Breast epithelium (tissue), 4 donors: ENCODE measurements around the gene CENPO. TPM values are rescaled to one million over a fixed set of nuclear protein-coding genes. Genes with fewer than 3 reads are reported as not detected.

Experiments used
- DNase-seq, 2 donors: peaks; one replicate each; pipeline ENCODE4 v3.0.0-alpha.2; 2019; ENCODE audit warnings: low spot score in 2 of 2
- H3K27ac ChIP-seq, 2 donors: fragments of 200-600 bp; sonication (generic) in 1 of 2; one replicate each; pipeline ENCODE4 v1.5.1; 2016 to 2019; ENCODE audit warnings: mild to moderate bottlenecking in 1 of 2
- H3K27me3 ChIP-seq, 2 donors: fragments of 200-600 bp; sonication (generic) in 1 of 2; one replicate each; pipeline versions ENCODE4 v1.5.1 to v1.6.0; 2017 to 2019; ENCODE audit warnings: control low read depth in 1 of 2, mild to moderate bottlenecking in 1 of 2
- H3K36me3 ChIP-seq: fragments of 200-600 bp; one replicate; pipeline ENCODE4 v1.5.1; 2019
- H3K4me1 ChIP-seq, 2 donors: fragments of 200-600 bp; sonication (generic); one replicate each; pipeline ENCODE4 v1.5.1; 2016 to 2019; ENCODE audit warnings: control low read depth in 1 of 2
- H3K4me3 ChIP-seq, 3 donors: fragments of 200-600 bp; sonication (generic); 1 replicate in 2 of 3; 2 replicates in 1 of 3; pipeline ENCODE4 v1.5.1; 2016 to 2019; ENCODE audit warnings: mild to moderate bottlenecking in 3 of 3, moderate library complexity in 2 of 3
- H3K9me3 ChIP-seq, 2 donors: fragments of 200-600 bp; sonication (generic) in 1 of 2; one replicate each; pipeline ENCODE4 v1.5.1; 2016 to 2019; ENCODE audit warnings: control low read depth in 1 of 2
- CTCF ChIP-seq, 3 donors: fragments of 450-650 bp; IDR thresholded peaks; one replicate each; pipeline ENCODE4 v1.5.1; 2016 to 2017; ENCODE audit warnings: antibody characterized with exemption in 3 of 3, mild to moderate bottlenecking in 3 of 3, moderate library complexity in 3 of 3
- POLR2A ChIP-seq: fragments of 450-650 bp; IDR thresholded peaks from one replicate; pipeline ENCODE4 v1.6.1; 2016; ENCODE audit warnings: antibody characterized with exemption, mild to moderate bottlenecking, moderate library complexity
- POLR2AphosphoS5 ChIP-seq, 3 donors: sonication (generic); formaldehyde crosslinking; IDR thresholded peaks; one replicate each; pipeline ENCODE4 v1.6.1; 2017; ENCODE audit warnings: antibody characterized with exemption in 3 of 3
- intact Hi-C: fragments of 100-400 bp; cut with DNase I; formaldehyde crosslinking; loops from one replicate; pipeline ENCODE4 v1.15.1; 2023; ENCODE audit warnings: low total_unique reads
- total RNA-seq, 3 donors: library from RNA; depleted of rRNA; stranded (reverse); fragments of >200 nt; gene quantifications; one replicate each; pipeline ENCODE4 v1.1.0, GENCODE V29; 2016

CENPO gene
- total RNA-seq, 3 donors from 2014 or later, result 1.6 to 4.2 (median 1.8) TPM

GRCh38 chr2:24826773-24827145 is 33.5 kb downstream of the CENPO start:
- H3K36me3 ChIP-seq, result no peaks in the 10 kb centered on the region
- no peaks in the 10 kb centered on the region for H3K9me3 ChIP-seq
- no peak overlapping the region for H3K4me3 ChIP-seq
- no peak for TF ChIP-seq POLR2AphosphoS5 (IDR thresholded peaks at IDR 0.05)
- no peak for TF ChIP-seq CTCF (IDR thresholded peaks at IDR 0.05)
- no peaks in the 10 kb centered on the region for H3K4me1 ChIP-seq
- DNase-seq, result no peak
- no peaks in the 10 kb centered on the region for H3K27me3 ChIP-seq
- H3K27ac ChIP-seq, result no peak overlapping the region
- intact Hi-C loops, result loop anchor here (10.0 kb wide), 1 partner anchor 412 kb away; no protein-coding TSS in a partner anchor

DNA sequence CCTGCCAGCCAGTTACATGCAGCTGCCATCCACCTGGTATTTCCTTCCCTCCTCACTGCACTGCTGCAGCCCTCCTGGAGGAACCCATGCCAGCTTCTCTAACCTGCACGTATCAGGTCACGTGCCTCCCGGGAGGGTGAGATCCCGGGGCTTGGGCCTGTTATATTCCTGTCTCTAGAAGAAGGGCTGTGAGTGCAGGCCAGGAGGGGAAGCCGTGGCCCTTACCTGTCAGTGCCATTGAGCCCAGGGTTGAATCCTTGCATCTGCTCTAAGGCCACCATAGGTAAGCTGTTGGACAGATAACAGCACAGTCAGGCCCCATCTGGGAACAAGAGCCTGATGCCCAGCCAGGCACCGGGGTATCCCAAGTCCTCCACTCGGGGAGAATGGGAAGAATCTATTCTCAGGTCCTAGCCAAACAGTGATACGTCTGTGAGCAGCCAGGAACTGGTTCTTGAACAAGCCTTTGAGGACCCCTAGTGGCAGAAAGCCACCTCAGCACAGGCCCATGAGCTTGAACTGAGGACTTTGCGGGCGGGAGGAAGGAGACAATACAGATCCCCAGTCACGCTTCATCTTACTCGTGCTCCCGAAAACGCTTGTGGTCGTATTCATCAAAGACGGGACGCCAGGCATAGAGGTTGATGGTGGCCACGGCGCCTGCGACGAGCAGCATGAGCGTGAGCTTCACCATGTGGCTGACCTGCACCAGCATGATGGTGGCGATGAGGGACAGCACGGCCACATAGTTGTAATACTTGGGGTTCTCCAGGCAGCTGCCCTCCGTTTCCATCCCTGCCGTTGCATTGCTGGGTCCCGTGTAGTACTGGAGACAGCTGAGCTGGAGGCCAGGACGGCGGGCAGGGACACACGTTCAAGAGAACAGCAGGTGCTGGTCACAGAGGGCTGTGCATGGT is 34.4 kb downstream of the CENPO start:
- DNase-seq, result peak; percentile 73 to 81
- H3K9me3 ChIP-seq, result no peaks in the 10 kb centered on the region
- H3K36me3 ChIP-seq, result no peaks in the 10 kb centered on the region
- TF ChIP-seq CTCF (IDR thresholded peaks at IDR 0.05) (peak; percentile 61 to 93 (median 87)), POLR2A (no peak), POLR2AphosphoS5 (IDR thresholded peaks at IDR 0.05) (peak in 2 of 3 donors; percentile 18 to 22)
- H3K4me3 ChIP-seq, result no peak overlapping the region
- no peaks in the 10 kb centered on the region for H3K4me1 ChIP-seq
- intact Hi-C loops, result loop anchor here (10.0 kb wide), 1 partner anchor 413 kb away; no protein-coding TSS in a partner anchor
- H3K27me3 ChIP-seq, result no peaks in the 10 kb centered on the region
- no peak overlapping the region for H3K27ac ChIP-seq

DNA sequence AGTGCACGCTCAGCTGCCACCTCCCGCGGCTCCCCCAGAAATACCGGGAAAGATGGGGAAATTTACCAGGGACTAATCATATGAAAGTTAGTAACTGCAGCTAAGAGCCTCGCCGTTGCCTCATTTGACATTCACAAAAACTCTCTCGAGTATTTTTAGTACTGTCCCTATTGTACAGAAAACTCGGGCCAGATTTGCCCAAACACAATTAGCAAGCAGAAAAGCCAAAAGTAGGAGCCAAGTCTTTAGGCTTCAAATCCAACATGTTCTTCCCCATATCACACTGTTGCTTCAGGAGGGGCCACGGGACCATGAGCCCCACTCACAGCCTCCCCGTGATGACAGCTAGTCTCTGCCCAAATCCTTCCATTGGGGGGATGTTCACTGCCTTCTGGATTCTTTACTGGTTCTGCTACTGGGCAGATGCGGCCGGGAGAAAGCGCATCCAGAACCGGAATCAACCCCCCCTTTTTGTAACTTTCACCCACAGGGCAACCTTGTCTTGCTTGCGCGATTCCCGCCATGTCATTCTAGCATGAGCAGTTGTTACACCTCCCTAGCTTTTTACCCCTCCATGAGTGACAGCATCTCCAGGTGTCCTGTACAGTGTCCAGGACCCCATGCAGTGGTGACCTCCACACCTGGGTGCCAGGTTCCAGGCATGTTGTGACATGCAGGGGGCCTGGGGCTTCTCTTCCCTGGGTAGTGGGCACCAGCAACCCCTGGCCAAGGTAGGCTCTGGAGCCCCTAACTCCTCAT is 35.2 kb downstream of the CENPO start:
- H3K27me3 ChIP-seq, result no peaks in the 10 kb centered on the region

DNA sequence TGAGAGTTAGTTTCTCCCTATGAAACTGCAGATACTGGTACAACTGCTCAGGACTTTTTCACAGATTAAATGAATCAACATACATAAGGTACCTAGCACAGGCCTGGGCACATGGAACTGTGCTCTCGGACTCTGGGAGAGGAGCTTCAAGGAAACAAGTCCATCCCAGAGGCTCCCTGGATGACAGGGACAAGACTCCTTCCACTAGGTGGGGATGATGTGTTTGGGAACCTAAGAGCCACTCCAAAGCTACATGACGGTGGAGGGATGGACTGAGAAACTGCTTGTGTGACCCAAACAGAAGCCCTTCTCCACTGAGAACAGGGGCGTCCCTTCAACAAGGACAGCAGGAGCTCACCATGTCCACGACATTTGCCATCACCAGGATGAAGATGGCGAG is 37.1 kb downstream of the CENPO start:
- TF ChIP-seq POLR2A (no peak), POLR2AphosphoS5 (IDR thresholded peaks at IDR 0.05) (no peak), CTCF (IDR thresholded peaks at IDR 0.05) (no peak)
- DNase-seq, result no peak
- no peak overlapping the region for H3K4me3 ChIP-seq
- H3K9me3 ChIP-seq, result no peaks in the 10 kb centered on the region
- H3K36me3 ChIP-seq, result no peaks in the 10 kb centered on the region
- intact Hi-C loops, result no loop called here
- H3K27ac ChIP-seq, result no peak overlapping the region
- no peaks in the 10 kb centered on the region for H3K27me3 ChIP-seq
- H3K4me1 ChIP-seq, result no peaks in the 10 kb centered on the region

More for the DNA sequence above, 35.2 kb downstream of the CENPO start:
- DNase-seq, result no peak
- no peak overlapping the region for H3K27ac ChIP-seq
- intact Hi-C loops, result loop anchor here (10.0 kb wide), 1 partner anchor 414 kb away; no protein-coding TSS in a partner anchor
- no peaks in the 10 kb centered on the region for H3K4me1 ChIP-seq
- no peak overlapping the region for H3K4me3 ChIP-seq
- TF ChIP-seq POLR2A (no peak), CTCF (IDR thresholded peaks at IDR 0.05) (no peak), POLR2AphosphoS5 (IDR thresholded peaks at IDR 0.05) (no peak)
- H3K36me3 ChIP-seq, result no peaks in the 10 kb centered on the region
- no peaks in the 10 kb centered on the region for H3K9me3 ChIP-seq

- no peaks in the 10 kb centered on the region for H3K27me3 ChIP-seq
- H3K4me1 ChIP-seq, result no peaks in the 10 kb centered on the region
- DNase-seq, result no peak
- no peak overlapping the region for H3K27ac ChIP-seq
- no peaks in the 10 kb centered on the region for H3K9me3 ChIP-seq
- no peak for TF ChIP-seq POLR2AphosphoS5 (IDR thresholded peaks at IDR 0.05)
- TF ChIP-seq POLR2A, result no peak
- no peak for TF ChIP-seq CTCF (IDR thresholded peaks at IDR 0.05)
- H3K36me3 ChIP-seq, result no peaks in the 10 kb centered on the region
- H3K4me3 ChIP-seq, result no peak overlapping the region
- intact Hi-C loops, result no loop called here
Observed at GRCh38 chr2:24830786-24831185, 37.6 kb downstream of the CENPO start.
